Jurkat, Clone E6-1 (cell line): ENCODE results near the gene GALNT18.

Experiments used
- DNase-seq: peaks from one replicate; pipeline ENCODE4 v3.0.0-alpha.2; 2011; ENCODE audit warnings: low read depth, low spot score
- H3K4me3 ChIP-seq: 2 replicates; pipeline ENCODE4 v1.5.1; 2011; ENCODE audit warnings: mild to moderate bottlenecking, low read length, control low read depth, moderate library complexity

The GALNT18 gene

GRCh38 chr11:11253497-11253896, 368.3 kb downstream of the GALNT18 start:
- no peak for DNase-seq
- no peak overlapping the region for H3K4me3 ChIP-seq

GRCh38 chr11:11252403-11252802, 369.4 kb downstream of the GALNT18 start:
- no peak for DNase-seq
- no peak overlapping the region for H3K4me3 ChIP-seq

- DNase-seq = no peak
- H3K4me3 ChIP-seq = no peak overlapping the region
Observed at GRCh38 chr11:11251394-11251970, 370.3 kb downstream of the GALNT18 start.

- no peak for DNase-seq
- no peak overlapping the region for H3K4me3 ChIP-seq
Observed at GRCh38 chr11:11250470-11250869, 371.3 kb downstream of the GALNT18 start.

- DNase-seq = no peak
Observed at GRCh38 chr11:11247576-11247975, 374.2 kb downstream of the GALNT18 start.

GRCh38 chr11:11247086-11247485, 374.7 kb downstream of the GALNT18 start:
- no peak overlapping the region for H3K4me3 ChIP-seq
- no peak for DNase-seq

More at GRCh38 chr11:11247576-11247975, 374.2 kb downstream of the GALNT18 start:
- H3K4me3 ChIP-seq = no peak overlapping the region

GRCh38 chr11:11246166-11246565, 375.6 kb downstream of the GALNT18 start:
- no peak overlapping the region for H3K4me3 ChIP-seq
- DNase-seq = no peak

- H3K4me3 ChIP-seq = no peak overlapping the region
Observed at GRCh38 chr11:11245453-11245852, 376.4 kb downstream of the GALNT18 start.

GRCh38 chr11:11244470-11245080, 377.2 kb downstream of the GALNT18 start:
- no peak overlapping the region for H3K4me3 ChIP-seq
- no peak for DNase-seq

More at GRCh38 chr11:11245453-11245852, 376.4 kb downstream of the GALNT18 start:
- DNase-seq = no peak

GRCh38 chr11:11243590-11244469, 378.0 kb downstream of the GALNT18 start:
- H3K4me3 ChIP-seq = no peak overlapping the region
- DNase-seq = no peak

GRCh38 chr11:11243209-11243589, 378.6 kb downstream of the GALNT18 start:
- DNase-seq = no peak

GRCh38 chr11:11241284-11241683, 380.5 kb downstream of the GALNT18 start:
- H3K4me3 ChIP-seq = no peak overlapping the region
- no peak for DNase-seq

More at GRCh38 chr11:11243209-11243589, 378.6 kb downstream of the GALNT18 start:
- H3K4me3 ChIP-seq = no peak overlapping the region

- H3K4me3 ChIP-seq = no peak overlapping the region
- no peak for DNase-seq
Observed at GRCh38 chr11:11239959-11240358, 381.8 kb downstream of the GALNT18 start.

- no peak for DNase-seq
- no peak overlapping the region for H3K4me3 ChIP-seq
Observed at GRCh38 chr11:11237070-11237832, 384.6 kb downstream of the GALNT18 start.

- H3K4me3 ChIP-seq = no peak overlapping the region
- DNase-seq = no peak
Observed at GRCh38 chr11:11236498-11237059, 385.2 kb downstream of the GALNT18 start.

GRCh38 chr11:11231763-11232162, 390.0 kb downstream of the GALNT18 start:
- no peak overlapping the region for H3K4me3 ChIP-seq
- no peak for DNase-seq

GRCh38 chr11:11230802-11231562, 390.8 kb downstream of the GALNT18 start:
- DNase-seq = peak; percentile 46
- no peak overlapping the region for H3K4me3 ChIP-seq

GRCh38 chr11:11230087-11230486, 391.7 kb downstream of the GALNT18 start:
- no peak overlapping the region for H3K4me3 ChIP-seq
- no peak for DNase-seq
